Heart left ventricle (tissue), 13 donors: ENCODE results near the gene ASCC3.

Source experiments
- CTCF ChIP-seq, 12 donors: fragments of 200-600 bp; sonication (generic) in 4 of 12; IDR thresholded peaks; one replicate each; pipeline versions ENCODE4 v1.5.0 to v1.8.0; 2018 to 2022; ENCODE audit warnings: antibody characterized with exemption in 12 of 12, mild to moderate bottlenecking in 5 of 12
- POLR2A ChIP-seq, 2 donors: fragments of 450-650 bp; IDR thresholded peaks; one replicate each; pipeline ENCODE4 v1.6.1; 2017; ENCODE audit warnings: antibody characterized with exemption in 2 of 2, mild to moderate bottlenecking in 2 of 2, moderate library complexity in 2 of 2
- donor health status: ischemic (EF 13 %, LVEDD 7.1; RV severe dilation, severe dysfunction).
- donor health status: DM: no; HTN: yes; CAD: no.
- donor health status: DM: no; HTN: no; CAD: no.
- donor health status: ischemic (EF 25% LVEDD 6.9; RV normal size, moderate dysfunction).
- donor health status: ischemic (EF 25% LVEDD 5.7; RV mildly dilated, moderate dysfunction).
- donor health status: ischemic (EF 35%, LVEDD 5.7; RV mildly dilated, moderate dysfunction).
- donor health status: nonischemic (EF 11% LVEDD 7.7; RV severe dilation, severe dysfunction).
- donor health status: DM: yes; HTN: yes; CAD: no.
- donor health status: PGD.
- donor health status: ischemic (EF 29% LVEDD 5.4; RV normal size, mild dysfunction).
- donor health status: nonischemic (EF 23%, LVEDD 6.1; RV moderate dilation, normal function).

GRCh38 chr6:100577425-100577824 lies 303.7 kb downstream of the ASCC3 start:
- TF ChIP-seq CTCF (IDR thresholded peaks at IDR 0.05) (no peak), POLR2A (IDR thresholded peaks at IDR 0.05) (no peak)
